ENCODE measurements around the gene RUNDC3A. TPM values are rescaled to one million over a fixed set of nuclear protein-coding genes. Genes with fewer than 3 reads are reported as not detected.
"Not testable (repeated sequence)": the region's sequence is repeated elsewhere in the genome, so short reads cannot be mapped to it uniquely, and the experiment has no call there.

Gene RUNDC3A
- total RNA-seq, 2 donors from 2014 or later = 1.7 to 4.5 TPM

DNA sequence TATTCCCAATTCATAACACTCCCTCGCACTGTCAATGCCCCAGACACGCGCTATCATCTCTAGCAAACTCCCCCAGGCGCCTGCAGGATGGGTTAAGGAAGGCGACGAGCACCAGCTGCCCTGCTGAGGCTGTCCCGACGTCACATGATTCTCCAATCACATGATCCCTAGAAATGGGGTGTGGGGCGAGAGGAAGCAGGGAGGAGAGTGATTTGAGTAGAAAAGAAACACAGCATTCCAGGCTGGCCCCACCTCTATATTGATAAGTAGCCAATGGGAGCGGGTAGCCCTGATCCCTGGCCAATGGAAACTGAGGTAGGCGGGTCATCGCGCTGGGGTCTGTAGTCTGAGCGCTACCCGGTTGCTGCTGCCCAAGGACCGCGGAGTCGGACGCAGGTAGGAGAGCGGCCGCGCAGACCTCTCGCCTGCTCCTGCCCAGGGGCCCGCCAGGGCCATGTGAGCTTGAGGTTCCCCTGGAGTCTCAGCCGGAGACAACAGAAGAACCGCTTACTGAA, 36.6 kb downstream of the RUNDC3A start, which contains the start of gene GRN:
Gene GRN (plus strand): TSS at position 364 of the 515 bp plus-strand sequence. CDS start 3,863 bp downstream, outside the sequence.
- Histone ChIP-seq H3K4me3 (peak within 1 kb of the TSS; percentile 71 to 82), H3K4me1 (peaks cover 0 to 18% of the 10 kb centered on the region in 2 donors), H3K27me3 (no peaks in the 10 kb centered on the region), H3K27ac (peak within 1 kb of the TSS; percentile 84 to 92), H3K9me3 (no peaks in the 10 kb centered on the region), H3K36me3 (peaks cover 7% of the 10 kb centered on the region)
- peak; percentile 99 for DNase-seq (ENCODE audit: low spot score)
- TF ChIP-seq, protein P1, sequence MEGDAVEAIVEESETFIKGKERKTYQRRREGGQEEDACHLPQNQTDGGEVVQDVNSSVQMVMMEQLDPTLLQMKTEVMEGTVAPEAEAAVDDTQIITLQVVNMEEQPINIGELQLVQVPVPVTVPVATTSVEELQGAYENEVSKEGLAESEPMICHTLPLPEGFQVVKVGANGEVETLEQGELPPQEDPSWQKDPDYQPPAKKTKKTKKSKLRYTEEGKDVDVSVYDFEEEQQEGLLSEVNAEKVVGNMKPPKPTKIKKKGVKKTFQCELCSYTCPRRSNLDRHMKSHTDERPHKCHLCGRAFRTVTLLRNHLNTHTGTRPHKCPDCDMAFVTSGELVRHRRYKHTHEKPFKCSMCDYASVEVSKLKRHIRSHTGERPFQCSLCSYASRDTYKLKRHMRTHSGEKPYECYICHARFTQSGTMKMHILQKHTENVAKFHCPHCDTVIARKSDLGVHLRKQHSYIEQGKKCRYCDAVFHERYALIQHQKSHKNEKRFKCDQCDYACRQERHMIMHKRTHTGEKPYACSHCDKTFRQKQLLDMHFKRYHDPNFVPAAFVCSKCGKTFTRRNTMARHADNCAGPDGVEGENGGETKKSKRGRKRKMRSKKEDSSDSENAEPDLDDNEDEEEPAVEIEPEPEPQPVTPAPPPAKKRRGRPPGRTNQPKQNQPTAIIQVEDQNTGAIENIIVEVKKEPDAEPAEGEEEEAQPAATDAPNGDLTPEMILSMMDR (IDR thresholded peaks at IDR 0.05) = no peak

DNA sequence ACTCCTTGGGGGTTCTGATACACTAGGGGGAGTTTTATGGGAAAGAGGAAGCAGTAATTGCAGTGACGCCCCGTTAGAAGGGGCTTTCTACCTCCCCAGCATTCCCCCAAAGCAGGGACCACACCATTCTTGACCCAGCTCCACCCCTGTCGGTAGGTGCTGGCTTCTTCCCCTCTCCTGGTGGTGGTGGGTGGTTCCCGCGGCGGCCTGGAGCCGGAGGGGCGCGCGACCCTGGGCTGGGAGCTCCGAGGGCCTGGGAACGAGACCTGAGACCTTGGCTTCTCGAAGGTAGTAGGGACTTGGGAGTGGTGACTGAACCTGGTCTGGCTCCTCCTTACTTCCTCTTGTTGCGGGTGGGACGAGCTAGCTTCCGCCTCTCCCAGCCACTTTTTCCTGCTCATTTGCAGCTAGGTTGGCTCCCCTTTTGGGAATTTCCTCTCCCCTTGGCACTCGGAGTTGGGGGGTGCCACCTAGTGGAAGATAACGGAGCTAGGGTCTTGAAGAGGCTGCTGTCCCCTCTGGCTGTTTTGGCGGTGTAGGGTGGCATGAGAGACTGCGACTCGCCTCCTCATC, 37.1 kb downstream of the RUNDC3A start:
- H3K9me3 ChIP-seq = no peaks in the 10 kb centered on the region
- DNase-seq (ENCODE audit: low spot score) = peak; percentile 69
- TF ChIP-seq, protein P1 (IDR thresholded peaks at IDR 0.05) = peak; percentile 16 to 56
- H3K4me1 ChIP-seq = peaks cover 0 to 18% of the 10 kb centered on the region in 2 donors
- H3K27me3 ChIP-seq = no peaks in the 10 kb centered on the region
- H3K4me3 ChIP-seq = peak overlapping the region; percentile 71 to 82
- H3K36me3 ChIP-seq = peaks cover 13% of the 10 kb centered on the region
- H3K27ac ChIP-seq = peak overlapping the region; percentile 84 to 92

DNA sequence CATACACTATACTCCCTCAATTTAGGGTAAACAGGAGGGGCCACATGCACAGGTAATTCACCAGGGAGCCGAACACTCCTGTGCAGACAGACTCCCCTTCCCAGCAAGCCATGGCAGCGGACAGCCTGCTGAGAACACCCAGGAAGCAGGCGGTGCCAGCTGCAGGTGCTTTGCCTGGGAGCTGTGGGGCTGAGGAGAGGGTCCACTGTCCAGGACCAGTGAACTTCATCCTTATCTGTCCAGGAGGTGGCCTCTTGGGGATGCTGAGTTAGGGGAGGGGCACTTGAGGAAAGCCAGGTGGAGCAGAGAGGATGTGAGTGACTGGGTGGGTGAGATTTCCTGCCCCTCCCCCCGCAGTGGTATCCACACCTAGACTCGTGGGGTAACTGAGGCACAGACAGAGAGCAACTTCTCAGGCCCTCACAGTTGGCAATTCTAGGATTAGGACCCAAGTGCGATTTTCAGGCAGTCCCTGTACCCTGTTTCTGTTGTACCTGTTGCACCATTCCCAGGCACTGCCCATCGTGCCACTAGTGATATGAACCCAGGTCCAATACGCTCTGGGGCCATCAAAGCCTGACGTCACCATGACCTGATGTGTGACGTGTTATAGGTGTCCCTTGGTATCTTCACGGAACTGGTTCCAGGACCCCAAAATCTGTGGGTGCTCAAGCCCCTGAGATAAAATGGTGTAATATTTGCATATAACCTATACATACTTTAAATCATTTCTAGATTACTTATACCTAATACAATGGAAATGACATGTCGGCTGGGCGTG, 37.9 kb downstream of the RUNDC3A start:
- TF ChIP-seq, protein P1 (IDR thresholded peaks at IDR 0.05) = peak in 1 of 2 donors; percentile 1
- Histone ChIP-seq H3K27me3 (no peaks in the 10 kb centered on the region), H3K27ac (peak overlapping the region; percentile 84 to 92), H3K4me3 (peak overlapping the region; percentile 71 to 82), H3K36me3 (peaks cover 20% of the 10 kb centered on the region), H3K9me3 (no peaks in the 10 kb centered on the region), H3K4me1 (peaks cover 0 to 18% of the 10 kb centered on the region in 2 donors)
- no peak for DNase-seq (ENCODE audit: low spot score)

GRCh38 chr17:44347206-44348055, 39.0 kb downstream of the RUNDC3A start:
- not testable (repeated sequence) for H3K27me3 ChIP-seq; H3K27ac ChIP-seq; H3K9me3 ChIP-seq; DNase-seq (ENCODE audit: low spot score); H3K4me3 ChIP-seq
- Histone ChIP-seq H3K4me1 (peaks cover 0 to 18% of the 10 kb centered on the region in 2 donors), H3K36me3 (peaks cover 30% of the 10 kb centered on the region)

- no peak overlapping the region for H3K4me3 ChIP-seq
- no peaks in the 10 kb centered on the region for H3K27me3 ChIP-seq
- peak; percentile 72 for DNase-seq (ENCODE audit: low spot score)
- no peaks in the 10 kb centered on the region for H3K9me3 ChIP-seq
- peaks cover 32% of the 10 kb centered on the region for H3K36me3 ChIP-seq
- peaks cover 0 to 18% of the 10 kb centered on the region in 2 donors for H3K4me1 ChIP-seq
- no peak overlapping the region for H3K27ac ChIP-seq
- TF ChIP-seq, protein P1 (IDR thresholded peaks at IDR 0.05) = no peak
Measured at GRCh38 chr17:44348234-44348987, 40.0 kb downstream of the RUNDC3A start.
